AG09309 (cell line): ENCODE results near the gene TBL2.

ENCODE experiments used
- DNase-seq: peaks from one replicate; pipeline ENCODE4 v3.0.0-alpha.2; 2010; ENCODE audit warnings: low read depth
- H3K4me3 ChIP-seq: 2 replicates; pipeline ENCODE4 v1.5.1; 2011; ENCODE audit warnings: mild to moderate bottlenecking, low read depth, low read length, moderate library complexity; ENCODE audit not compliant: control insufficient read depth
- TF ChIP-seq, protein P1 (sequence below): IDR thresholded peaks from 2 replicates; pipeline ENCODE4 v1.5.1; 2011; ENCODE audit warnings: mild to moderate bottlenecking, low read depth, low read length, inconsistent platforms; ENCODE audit not compliant: insufficient read depth, control insufficient read depth; ENCODE audit errors: missing control alignments

TBL2 gene

DNA sequence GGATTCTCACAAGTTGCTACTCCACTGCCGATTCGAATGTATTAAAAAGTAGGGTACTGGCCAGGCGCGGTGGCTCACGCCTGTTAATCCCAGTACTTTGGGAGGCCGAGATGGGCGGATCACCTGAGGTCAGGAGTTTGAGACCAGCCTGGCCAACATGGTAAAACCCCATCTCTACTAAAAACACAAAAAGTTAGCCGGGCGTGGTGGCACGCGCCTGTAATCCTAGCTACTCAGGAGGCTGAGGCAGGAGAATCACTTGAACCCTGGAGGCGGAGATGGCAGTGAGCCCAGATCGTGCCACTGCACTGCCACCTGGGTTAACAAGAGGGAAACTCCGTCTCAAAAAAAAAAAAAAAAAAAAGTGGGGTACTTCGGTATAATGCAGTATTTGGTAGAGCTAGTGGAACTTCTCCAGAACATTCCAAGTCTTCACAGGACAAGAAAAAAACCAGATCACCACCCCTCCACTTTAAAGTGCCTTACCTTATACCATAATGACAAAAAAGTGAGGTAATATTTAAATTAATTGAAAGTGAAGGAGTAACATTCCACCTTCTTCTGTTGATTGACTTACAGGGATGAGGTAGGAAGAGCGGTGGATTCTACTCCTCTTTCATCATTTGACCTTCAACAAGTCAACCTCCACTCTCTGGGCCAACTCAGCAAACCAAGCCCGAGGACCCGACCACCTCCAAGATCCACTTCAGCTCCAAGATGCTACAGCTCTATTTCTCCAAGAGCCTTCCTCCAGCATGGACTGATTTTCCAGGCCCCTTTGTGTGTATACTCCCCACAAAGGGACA lies 58.3 kb downstream of the TBL2 start:
- DNase-seq = no peak
- peak overlapping the region; percentile 75 for H3K4me3 ChIP-seq

DNA sequence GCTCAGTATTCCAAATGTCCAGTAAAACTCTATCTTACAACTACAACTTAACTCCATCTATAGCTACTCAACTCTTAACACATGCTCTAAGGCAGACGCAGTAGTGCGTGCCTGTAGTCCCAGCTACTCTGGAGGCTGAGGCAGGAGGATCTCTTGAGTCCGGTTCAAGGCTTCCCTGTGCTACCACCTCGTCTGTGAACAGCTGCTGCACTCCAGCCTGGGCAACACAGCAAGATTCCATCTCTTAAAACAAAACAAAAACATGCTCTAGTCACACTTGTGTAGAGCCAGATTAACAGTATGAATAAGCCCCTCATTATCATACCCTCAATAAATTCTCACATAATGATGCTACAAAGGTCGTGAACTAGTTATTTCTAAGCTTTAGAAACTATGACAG lies 59.9 kb downstream of the TBL2 start:
- no peak for DNase-seq
- TF ChIP-seq, protein P1, sequence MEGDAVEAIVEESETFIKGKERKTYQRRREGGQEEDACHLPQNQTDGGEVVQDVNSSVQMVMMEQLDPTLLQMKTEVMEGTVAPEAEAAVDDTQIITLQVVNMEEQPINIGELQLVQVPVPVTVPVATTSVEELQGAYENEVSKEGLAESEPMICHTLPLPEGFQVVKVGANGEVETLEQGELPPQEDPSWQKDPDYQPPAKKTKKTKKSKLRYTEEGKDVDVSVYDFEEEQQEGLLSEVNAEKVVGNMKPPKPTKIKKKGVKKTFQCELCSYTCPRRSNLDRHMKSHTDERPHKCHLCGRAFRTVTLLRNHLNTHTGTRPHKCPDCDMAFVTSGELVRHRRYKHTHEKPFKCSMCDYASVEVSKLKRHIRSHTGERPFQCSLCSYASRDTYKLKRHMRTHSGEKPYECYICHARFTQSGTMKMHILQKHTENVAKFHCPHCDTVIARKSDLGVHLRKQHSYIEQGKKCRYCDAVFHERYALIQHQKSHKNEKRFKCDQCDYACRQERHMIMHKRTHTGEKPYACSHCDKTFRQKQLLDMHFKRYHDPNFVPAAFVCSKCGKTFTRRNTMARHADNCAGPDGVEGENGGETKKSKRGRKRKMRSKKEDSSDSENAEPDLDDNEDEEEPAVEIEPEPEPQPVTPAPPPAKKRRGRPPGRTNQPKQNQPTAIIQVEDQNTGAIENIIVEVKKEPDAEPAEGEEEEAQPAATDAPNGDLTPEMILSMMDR = no peak
- no peak overlapping the region for H3K4me3 ChIP-seq

More for the DNA sequence above, 58.3 kb downstream of the TBL2 start:
- TF ChIP-seq, protein P1 = no peak
